GM20000 (cell line): ENCODE data around the gene PARS2.

ENCODE experiments used
- DNase-seq: peaks from one replicate; pipeline ENCODE4 v3.0.0; 2012; ENCODE audit warnings: low spot score
- CTCF ChIP-seq: IDR thresholded peaks from 2 replicates; pipeline ENCODE4 v1.5.1; 2012; ENCODE audit warnings: mild to moderate bottlenecking, control low read depth; ENCODE audit errors: extremely low read depth, missing control alignments

The PARS2 gene

GRCh38 chr1:54754045-54754444, 10.3 kb downstream of the PARS2 start:
- DNase-seq, result no peak
- TF ChIP-seq CTCF, result no peak

GRCh38 chr1:54751426-54751825, 12.9 kb downstream of the PARS2 start:
- DNase-seq, result no peak
- TF ChIP-seq CTCF, result no peak

GRCh38 chr1:54750596-54750995, 13.7 kb downstream of the PARS2 start:
- DNase-seq, result no peak
- TF ChIP-seq CTCF, result no peak

- DNase-seq, result no peak
- TF ChIP-seq CTCF, result no peak
Measured at GRCh38 chr1:54748094-54748835, 16.1 kb downstream of the PARS2 start.

- TF ChIP-seq CTCF, result no peak
- DNase-seq, result no peak
Measured at GRCh38 chr1:54745864-54746263, 18.5 kb downstream of the PARS2 start.

GRCh38 chr1:54745274-54745673, 19.0 kb downstream of the PARS2 start:
- TF ChIP-seq CTCF, result no peak
- DNase-seq, result no peak

- TF ChIP-seq CTCF, result no peak
Measured at GRCh38 chr1:54744696-54745095, 19.6 kb downstream of the PARS2 start.

More at GRCh38 chr1:54744696-54745095, 19.6 kb downstream of the PARS2 start:
- DNase-seq, result no peak
